GM12878 (cell line): ENCODE data around the gene PDZD2. TPM values are rescaled to one million over a fixed set of nuclear protein-coding genes. Genes with fewer than 3 reads are reported as not detected.

ENCODE experiments used
- ATAC-seq: fragments of 200-7000 bp; cut with Tn5 transposase; 3 replicates; pipeline ENCODE4 v1.9.1; 2020; ENCODE audit warnings: mild to moderate bottlenecking, moderate library complexity
- BruUV-seq: library from RNA; stranded (reverse); fragments of 400-500 nt; replicated peaks from 2 replicates; lab custom pipeline; 2021; lab: Mats Ljungman, UMichigan
- CTCF ChIA-PET: fragments of 300-600 bp; sonication (Branson Sonifier 250); formaldehyde crosslinking; extraction: SDS; loops from one replicate; lab custom pipeline; 2021; ENCODE audit warnings: inconsistent platforms; lab: Yijun Ruan, JAX
- POLR2A ChIA-PET: fragments of 350-600 bp; formaldehyde crosslinking; extraction: SDS; loops from one replicate; lab custom pipeline; 2021; ENCODE audit warnings: inconsistent platforms; lab: Charles Lee
- RAD21 ChIA-PET: fragments of 300-600 bp; sonication (Branson Sonifier 250); formaldehyde crosslinking; loops from one replicate; lab custom pipeline; 2023; ENCODE audit warnings: antibody characterized with exemption; ENCODE audit not compliant: unreplicated experiment; lab: Charles Lee
- SMC1A ChIA-PET: fragments of 300-600 bp; sonication (Branson Sonifier 250); formaldehyde crosslinking; loops from one replicate; lab custom pipeline; 2023; ENCODE audit not compliant: unreplicated experiment, uncharacterized antibody; lab: Charles Lee
- DNase-seq: peaks from one replicate; pipeline ENCODE4 v3.0.0-alpha.2; 2011; ENCODE audit warnings: low read depth, low spot score
- FAIRE-seq: peaks from 3 replicates; lab custom pipeline; 2011; peaks lifted over from hg19 to GRCh38; lab: Jason Lieb, UNC
- H2AFZ ChIP-seq: 2 replicates; pipeline ENCODE4 v1.6.0; 2011; ENCODE audit warnings: low read depth, low read length, control low read depth; ENCODE audit not compliant: control insufficient read depth
- H3K27ac ChIP-seq: 2 replicates; pipeline ENCODE4 v1.5.1; 2011; ENCODE audit warnings: control low read depth; ENCODE audit not compliant: control insufficient read depth, insufficient read depth
- H3K27me3 ChIP-seq, 2 experiments: replicated peaks in 1 of 2; 2 replicates each; pipeline versions ENCODE4 v1.6.0 to v1.6.1; 2011; ENCODE audit warnings: low read length in 1 of 2; ENCODE audit not compliant: control insufficient read depth in 2 of 2, insufficient read depth in 2 of 2
- H3K36me3 ChIP-seq, 2 experiments: 2 replicates each; pipeline ENCODE4 v1.5.1; 2011; ENCODE audit warnings: low read length in 1 of 2; ENCODE audit not compliant: control insufficient read depth in 2 of 2, insufficient read depth in 2 of 2
- H3K4me1 ChIP-seq: 2 replicates; pipeline ENCODE4 v1.6.1; 2011; ENCODE audit warnings: mild to moderate bottlenecking, low read length, moderate library complexity, mixed read lengths; ENCODE audit not compliant: control insufficient read depth, insufficient read depth
- H3K4me2 ChIP-seq: 2 replicates; pipeline ENCODE4 v1.6.0; 2011; ENCODE audit warnings: control low read depth; ENCODE audit not compliant: control insufficient read depth, insufficient read depth
- H3K4me3 ChIP-seq: fragments of 200-600 bp; sonication (generic); 2 replicates; pipeline ENCODE4 v1.5.1; 2016
- H3K79me2 ChIP-seq: 2 replicates; pipeline ENCODE4 v1.6.0; 2011; ENCODE audit warnings: low read length; ENCODE audit not compliant: control insufficient read depth, insufficient read depth
- H3K9ac ChIP-seq: 2 replicates; pipeline ENCODE4 v1.8.0; 2011; ENCODE audit warnings: low read length, control low read depth, mixed read lengths; ENCODE audit not compliant: control insufficient read depth, insufficient read depth
- H3K9me3 ChIP-seq: replicated peaks from 3 replicates; pipeline ENCODE4 v1.5.1; 2011; ENCODE audit warnings: mild to moderate bottlenecking, low read length; ENCODE audit not compliant: control insufficient read depth, insufficient read depth
- H4K20me1 ChIP-seq: 2 replicates; pipeline ENCODE4 v1.6.0; 2011; ENCODE audit not compliant: control insufficient read depth, insufficient read depth
- ATF2 ChIP-seq: IDR thresholded peaks from 2 replicates; pipeline ENCODE4 v1.6.1; 2012; ENCODE audit warnings: low read length, inconsistent platforms
- ATF3 ChIP-seq: IDR thresholded peaks from 2 replicates; pipeline ENCODE4 v1.6.1; 2011; ENCODE audit warnings: low read depth, mild to moderate bottlenecking, low read length, moderate library complexity, borderline replicate concordance; ENCODE audit errors: extremely low read depth
- CBX5 ChIP-seq: sonication (generic); IDR thresholded peaks from 2 replicates; pipeline ENCODE4 v1.6.1; 2016; ENCODE audit warnings: low read depth, moderate library complexity, mild to moderate bottlenecking, inconsistent platforms
- E2F8 ChIP-seq: fragments of 450-650 bp; IDR thresholded peaks from 2 replicates; pipeline ENCODE4 v1.6.1; 2018; ENCODE audit warnings: mild to moderate bottlenecking, low read depth, moderate library complexity; ENCODE audit not compliant: partially characterized antibody
- NR2C2 ChIP-seq: IDR thresholded peaks from 2 replicates; pipeline ENCODE4 v1.6.1; 2011; ENCODE audit warnings: borderline replicate concordance, low read depth; ENCODE audit not compliant: control insufficient read depth, insufficient read length
- SMAD5 ChIP-seq: IDR thresholded peaks from 2 replicates; pipeline ENCODE4 v1.6.1; 2016; ENCODE audit warnings: antibody characterized with exemption, low read depth
- SREBF2 ChIP-seq: IDR thresholded peaks from 2 replicates; pipeline ENCODE4 v1.6.1; 2012; ENCODE audit warnings: mild to moderate bottlenecking, low read length
- STAT3 ChIP-seq: IDR thresholded peaks from 2 replicates; pipeline ENCODE4 v1.6.1; 2011; ENCODE audit warnings: low read depth, low read length, improper control_type of control experiment
- ZNF207 ChIP-seq: fragments of 450-650 bp; IDR thresholded peaks from 2 replicates; pipeline ENCODE4 v1.6.1; 2014; ENCODE audit warnings: antibody characterized with exemption, mild to moderate bottlenecking, borderline replicate concordance
- WGBS: methylation state at CpG from one replicate; pipeline ENCODE4 v1.1.6; 2016; ENCODE audit warnings: low lambda C conversion rate; ENCODE audit not compliant: insufficient replicate concordance, insufficient coverage; ENCODE audit errors: missing lambda C conversion rate; 5-methylcytosine and 5-hydroxymethylcytosine counted together
- in situ Hi-C: fragments of 300-500 bp; cut with MboI; formaldehyde crosslinking; loops from 9 replicates; pipeline ENCODE4 v1.14.3; 2018; ENCODE audit warnings: mixed read lengths
- intact Hi-C: fragments of 100-400 bp; cut with micrococcal nuclease; formaldehyde crosslinking; loops from one replicate; pipeline ENCODE4 v1.14.2; 2022; ENCODE audit not compliant: unreplicated experiment
- polyA plus RNA-seq, 11 experiments: library from polyadenylated mRNA; depleted of rRNA in 4 of 11; unstranded in 6 of 11; stranded (reverse) in 5 of 11; fragments of >200 nt; fragmentation: Nextera tagmentation in 4 of 11; fragmentation: Illumina TruSeq in 1 of 11; extraction: Ambion mirVana in 4 of 11; extraction: Trizol in 1 of 11; gene quantifications; 1 replicate in 1 of 11; 2 replicates in 10 of 11; pipeline versions ENCODE4 v1.2.1 to v1.2.3, GENCODE V29; 2011 to 2016; ENCODE audit warnings: inconsistent platforms in 2 of 11, missing spikeins in 2 of 11, low read depth in 1 of 11
- total RNA-seq, 4 experiments: library from RNA; depleted of rRNA in 3 of 4; stranded (reverse); fragments of >200 nt in 3 of 4; fragmentation: Illumina TruSeq in 1 of 4; extraction: Trizol in 1 of 4; gene quantifications; 2 replicates each; pipeline versions ENCODE4 v1.2.1 to v1.2.3, GENCODE V29; 2013 to 2021

Gene PDZD2
- total and polyA plus RNA-seq, 10 of the 15 experiments (the other 5 are each of a cell fraction or from before 2014, with no cell fraction given) = 0.01 to 0.58 (median 0.29) TPM; not detected in 3

- RAD21 ChIA-PET = no interaction called here
These were observed 83.2 kb downstream of the PDZD2 start for GRCh38 chr5:31722111-31722510.

More at GRCh38 chr5:31722111-31722510, 83.2 kb downstream of the PDZD2 start:
- Histone ChIP-seq H3K4me3 (no peak overlapping the region), H3K9ac (no peak overlapping the region), H3K27me3 (no peaks in the 10 kb centered on the region), H3K4me1 (no peaks in the 10 kb centered on the region), H4K20me1 (no peaks in the 10 kb centered on the region), H3K79me2 (no peaks in the 10 kb centered on the region)
- ATAC-seq (no peak), FAIRE-seq (no peak), DNase-seq (no peak)
- ChIA-PET POLR2A (no interaction called here), SMC1A (no interaction called here)
- BruUV-seq = no TSS peak
- intact Hi-C loops = no loop called here
- TF ChIP-seq SREBF2 (no peak), SMAD5 (no peak), CBX5 (no peak), STAT3 (no peak), ATF3 (no peak), E2F8 (no peak), ATF2 (no peak), NR2C2 (no peak), ZNF207 (no peak)
- TF ChIP-seq, all 136 proteins: peak for 0
- CTCF ChIA-PET = interaction anchor here (0.7 kb wide), 1 partner anchor 8 kb away, joined by 3 read pairs; no protein-coding TSS in a partner anchor
- H3K27ac ChIP-seq = no peak overlapping the region
- in situ Hi-C loops = no loop called here
- no peaks in the 10 kb centered on the region for H3K36me3 ChIP-seq
- 30% methylated on average over 4 of the region's 4 CpGs for WGBS
- no peak overlapping the region for H3K4me2 ChIP-seq
- H3K9me3 ChIP-seq = no peaks in the 10 kb centered on the region
- no peak overlapping the region for H2AFZ ChIP-seq
